HG02884 (cell line): ENCODE data around the gene CD84.
A peak's percentile ranks its signal among the peaks of the same experiment; 100 is the strongest.
"Not testable (repeated sequence)": the region's sequence is repeated elsewhere in the genome, so short reads cannot be mapped to it uniquely, and the experiment has no call there.

Experiments used
- ATAC-seq: cut with Tn5 transposase; IDR thresholded peaks from one replicate; pipeline ENCODE4 v1.9.1; 2021; ENCODE audit warnings: mild to moderate bottlenecking, moderate library complexity; ENCODE audit not compliant: unreplicated experiment

The CD84 gene

GRCh38 chr1:160576390-160576789 is 2.9 kb downstream of the CD84 start:
- no peak for ATAC-seq

GRCh38 chr1:160575112-160575664 is 4.1 kb downstream of the CD84 start:
- ATAC-seq, result no peak

GRCh38 chr1:160570840-160571239 is 8.5 kb downstream of the CD84 start:
- ATAC-seq, result no peak

GRCh38 chr1:160569806-160570205 is 9.5 kb downstream of the CD84 start:
- no peak for ATAC-seq

GRCh38 chr1:160567858-160568682 is 11.2 kb downstream of the CD84 start:
- ATAC-seq, result peak; percentile 85

GRCh38 chr1:160567341-160567740 is 12.0 kb downstream of the CD84 start:
- ATAC-seq, result no peak

GRCh38 chr1:160565564-160565963 is 13.7 kb downstream of the CD84 start:
- ATAC-seq, result no peak

- ATAC-seq, result not testable (repeated sequence)
Measured at GRCh38 chr1:160563230-160563629, 16.1 kb downstream of the CD84 start.

GRCh38 chr1:160562745-160563144 is 16.6 kb downstream of the CD84 start:
- not testable (repeated sequence) for ATAC-seq

- ATAC-seq, result no peak
Measured at GRCh38 chr1:160560806-160561205, 18.5 kb downstream of the CD84 start.

- no peak for ATAC-seq
Measured at GRCh38 chr1:160560045-160560705, 19.1 kb downstream of the CD84 start.

GRCh38 chr1:160559437-160559836 is 19.9 kb downstream of the CD84 start:
- not testable (repeated sequence) for ATAC-seq

- no peak for ATAC-seq
Measured at GRCh38 chr1:160558660-160559380, 20.5 kb downstream of the CD84 start.

GRCh38 chr1:160553778-160554177 is 25.5 kb downstream of the CD84 start:
- no peak for ATAC-seq

GRCh38 chr1:160552425-160552824 is 26.9 kb downstream of the CD84 start:
- no peak for ATAC-seq

- ATAC-seq, result no peak
Measured at GRCh38 chr1:160550572-160551034, 28.7 kb downstream of the CD84 start.

- ATAC-seq, result no peak
Measured at GRCh38 chr1:160549665-160550006, 29.7 kb downstream of the CD84 start.

- ATAC-seq, result peak; percentile 45
Measured at GRCh38 chr1:160548960-160549664, 30.2 kb downstream of the CD84 start.

GRCh38 chr1:160548183-160548582 is 31.1 kb downstream of the CD84 start:
- ATAC-seq, result peak; percentile 43

- no peak for ATAC-seq
Measured at GRCh38 chr1:160547422-160547821, 31.9 kb downstream of the CD84 start.

- no peak for ATAC-seq
Measured at GRCh38 chr1:160546942-160547341, 32.4 kb downstream of the CD84 start.
